Measurements from ENCODE around the gene CDK7. TPM values are rescaled to one million over a fixed set of nuclear protein-coding genes. Genes with fewer than 3 reads are reported as not detected.

Gene CDK7
- total and polyA plus RNA-seq, 12 donors = 10.5 to 17.9 (median 13.7) TPM

- no peaks in the 10 kb centered on the region for H3K27me3 ChIP-seq
- 98 to 100% methylated on average over 5 of the region's 5 CpGs for WGBS, 2 donors
- ATAC-seq = no peak
- intact Hi-C loops (cut with DNase I) = no loop called here
- H3K27ac ChIP-seq = no peak overlapping the region
- no peaks in the 10 kb centered on the region for H3K9me3 ChIP-seq
- no peak for TF ChIP-seq CTCF (IDR thresholded peaks at IDR 0.05)
- no peak overlapping the region for H3K4me3 ChIP-seq
- peaks cover 0 to 82% (median 8%) of the 10 kb centered on the region in 9 donors for H3K36me3 ChIP-seq
- DNase-seq = no peak
- H3K4me1 ChIP-seq = no peaks in the 10 kb centered on the region
Observed at GRCh38 chr5:69309380-69309779, 74.7 kb downstream of the CDK7 start.

GRCh38 chr5:69312459-69313160 lies 77.9 kb downstream of the CDK7 start:
- ATAC-seq (no peak), DNase-seq (no peak)
- TF ChIP-seq CTCF (IDR thresholded peaks at IDR 0.05) = no peak
- no peaks in the 10 kb centered on the region for H3K4me1 ChIP-seq
- H3K36me3 ChIP-seq = peaks cover 0 to 64% (median 8%) of the 10 kb centered on the region in 9 donors
- WGBS, 2 donors = 68 to 71% methylated on average over 5 of the region's 5 CpGs
- H3K27ac ChIP-seq = peak overlapping the region in 1 of 10 donors; percentile 56
- H3K9me3 ChIP-seq = peaks cover 0 to 3% (median 0%) of the 10 kb centered on the region in 11 donors
- intact Hi-C loops (cut with DNase I) = no loop called here
- no peak overlapping the region for H3K4me3 ChIP-seq
- H3K27me3 ChIP-seq = no peaks in the 10 kb centered on the region

GRCh38 chr5:69313428-69313827 lies 78.7 kb downstream of the CDK7 start:
- H3K9me3 ChIP-seq = peaks cover 0 to 3% (median 0%) of the 10 kb centered on the region in 11 donors
- no peak for TF ChIP-seq CTCF (IDR thresholded peaks at IDR 0.05)
- H3K4me3 ChIP-seq = no peak overlapping the region
- intact Hi-C loops (cut with DNase I) = no loop called here
- H3K27ac ChIP-seq = peak overlapping the region in 1 of 10 donors; percentile 56
- DNase-seq = no peak
- no peaks in the 10 kb centered on the region for H3K4me1 ChIP-seq
- peaks cover 0 to 63% (median 8%) of the 10 kb centered on the region in 9 donors for H3K36me3 ChIP-seq
- ATAC-seq = no peak
- H3K27me3 ChIP-seq = no peaks in the 10 kb centered on the region
- 95 to 97% methylated on average over 9 of the region's 9 CpGs for WGBS, 2 donors

- DNase-seq = no peak
- Histone ChIP-seq H3K36me3 (peaks cover 0 to 62% (median 14%) of the 10 kb centered on the region in 9 donors), H3K27me3 (no peaks in the 10 kb centered on the region), H3K4me1 (no peaks in the 10 kb centered on the region), H3K4me3 (no peak overlapping the region), H3K9me3 (peaks cover 0 to 3% (median 0%) of the 10 kb centered on the region in 11 donors), H3K27ac (no peak overlapping the region)
- TF ChIP-seq CTCF (IDR thresholded peaks at IDR 0.05) = no peak
- ATAC-seq = peak in 3 of 8 donors; percentile 33 to 67 (median 66)
- 96% methylated on average over 1 of the region's 1 CpG for WGBS, 2 donors
- intact Hi-C loops (cut with DNase I) = no loop called here
Observed at GRCh38 chr5:69315972-69316371, 81.3 kb downstream of the CDK7 start.

Measured in heart right ventricle (tissue), 16 donors.